Neural crest cell (in vitro differentiated cells): ENCODE results near the gene NLGN4X. TPM values are rescaled to one million over a fixed set of nuclear protein-coding genes. Genes with fewer than 3 reads are reported as not detected.

ENCODE experiments used
- DNase-seq: peaks from one replicate; pipeline ENCODE4 v3.0.0; 2021; ENCODE audit warnings: low read depth, mixed read lengths, low spot score
- H3K27ac Mint-ChIP-seq: one replicate; pipeline ENCODE4 v1.8.0; 2021; ENCODE audit warnings: mild to moderate bottlenecking, mixed read lengths; ENCODE audit not compliant: unreplicated experiment
- H3K27me3 Mint-ChIP-seq: 2 replicates; pipeline ENCODE4 v1.8.0; 2021; ENCODE audit warnings: low read depth, mild to moderate bottlenecking, mixed read lengths
- H3K36me3 Mint-ChIP-seq: 2 replicates; pipeline ENCODE4 v1.8.0; 2021; ENCODE audit warnings: low read depth, mild to moderate bottlenecking, mixed read lengths
- H3K4me1 Mint-ChIP-seq: 2 replicates; pipeline ENCODE4 v1.8.0; 2021; ENCODE audit warnings: mixed read lengths
- H3K4me3 Mint-ChIP-seq: one replicate; pipeline ENCODE4 v1.8.0; 2021; ENCODE audit warnings: mild to moderate bottlenecking, mixed read lengths
- H3K9me3 Mint-ChIP-seq: 2 replicates; pipeline ENCODE4 v1.8.0; 2021; ENCODE audit warnings: mixed read lengths
- total RNA-seq: library from RNA; stranded (reverse); gene quantifications from 2 replicates; pipeline ENCODE4 v1.2.1, GENCODE V29; 2021
- TF ChIP-seq, protein P1 (sequence below): fragments of 200-600 bp; sonication (generic); conservative IDR thresholded peaks from 2 replicates; pipeline ENCODE4 v1.5.0; 2021; ENCODE audit warnings: antibody characterized with exemption, mild to moderate bottlenecking

NLGN4X gene
- total RNA-seq, 1 donor from 2014 or later, result 57.8 TPM

DNA sequence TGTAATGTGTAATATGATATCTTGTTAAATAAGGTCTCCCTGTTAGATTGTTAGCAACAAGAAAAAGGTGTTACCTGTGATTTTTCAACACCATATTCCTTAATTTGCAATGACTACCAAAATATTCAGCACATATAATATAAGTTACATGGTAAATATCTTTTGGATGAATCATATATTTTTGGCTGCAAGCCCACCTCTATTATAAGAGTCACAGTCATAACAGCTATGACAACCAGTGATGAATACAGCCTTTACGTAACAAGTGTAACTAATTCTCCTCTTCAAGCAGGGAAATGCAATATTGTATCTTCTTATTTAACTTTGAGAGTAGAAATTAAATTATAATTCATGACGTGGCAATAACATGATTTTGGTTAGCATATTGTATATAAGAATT is 187.0 kb downstream of the NLGN4X start:
- TF ChIP-seq, protein P1, sequence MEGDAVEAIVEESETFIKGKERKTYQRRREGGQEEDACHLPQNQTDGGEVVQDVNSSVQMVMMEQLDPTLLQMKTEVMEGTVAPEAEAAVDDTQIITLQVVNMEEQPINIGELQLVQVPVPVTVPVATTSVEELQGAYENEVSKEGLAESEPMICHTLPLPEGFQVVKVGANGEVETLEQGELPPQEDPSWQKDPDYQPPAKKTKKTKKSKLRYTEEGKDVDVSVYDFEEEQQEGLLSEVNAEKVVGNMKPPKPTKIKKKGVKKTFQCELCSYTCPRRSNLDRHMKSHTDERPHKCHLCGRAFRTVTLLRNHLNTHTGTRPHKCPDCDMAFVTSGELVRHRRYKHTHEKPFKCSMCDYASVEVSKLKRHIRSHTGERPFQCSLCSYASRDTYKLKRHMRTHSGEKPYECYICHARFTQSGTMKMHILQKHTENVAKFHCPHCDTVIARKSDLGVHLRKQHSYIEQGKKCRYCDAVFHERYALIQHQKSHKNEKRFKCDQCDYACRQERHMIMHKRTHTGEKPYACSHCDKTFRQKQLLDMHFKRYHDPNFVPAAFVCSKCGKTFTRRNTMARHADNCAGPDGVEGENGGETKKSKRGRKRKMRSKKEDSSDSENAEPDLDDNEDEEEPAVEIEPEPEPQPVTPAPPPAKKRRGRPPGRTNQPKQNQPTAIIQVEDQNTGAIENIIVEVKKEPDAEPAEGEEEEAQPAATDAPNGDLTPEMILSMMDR, result no peak
- Mint-ChIP-seq H3K4me3 (no peak overlapping the region), H3K9me3 (peaks cover 9% of the 10 kb centered on the region)

DNA sequence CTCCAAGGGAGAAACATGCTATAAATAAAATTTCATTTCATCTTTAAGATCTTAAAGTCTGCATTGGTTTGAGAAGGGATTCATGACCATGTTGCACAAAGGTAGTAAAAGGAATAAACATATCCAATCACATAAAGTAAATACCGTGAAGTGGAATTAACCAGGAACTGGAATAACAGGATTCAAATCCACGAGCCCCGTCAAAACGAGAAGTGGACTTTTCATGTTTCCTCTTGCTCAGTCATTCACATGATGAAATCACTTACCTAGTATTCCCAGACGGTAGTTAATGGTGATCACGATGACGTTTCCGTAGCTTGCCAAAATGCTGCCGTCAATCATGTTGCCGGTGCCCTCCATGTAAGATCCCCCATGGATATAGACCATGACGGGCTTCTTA is 199.7 kb downstream of the NLGN4X start:
- peaks cover 55% of the 10 kb centered on the region for H3K4me1 Mint-ChIP-seq
- H3K27ac Mint-ChIP-seq, result no peak overlapping the region

More for the DNA sequence above, 187.0 kb downstream of the NLGN4X start:
- H3K27me3 Mint-ChIP-seq, result no peaks in the 10 kb centered on the region
- peaks cover 10% of the 10 kb centered on the region for H3K4me1 Mint-ChIP-seq
- H3K27ac Mint-ChIP-seq, result no peak overlapping the region
- H3K36me3 Mint-ChIP-seq, result peaks cover 17% of the 10 kb centered on the region
- no peak for DNase-seq

DNA sequence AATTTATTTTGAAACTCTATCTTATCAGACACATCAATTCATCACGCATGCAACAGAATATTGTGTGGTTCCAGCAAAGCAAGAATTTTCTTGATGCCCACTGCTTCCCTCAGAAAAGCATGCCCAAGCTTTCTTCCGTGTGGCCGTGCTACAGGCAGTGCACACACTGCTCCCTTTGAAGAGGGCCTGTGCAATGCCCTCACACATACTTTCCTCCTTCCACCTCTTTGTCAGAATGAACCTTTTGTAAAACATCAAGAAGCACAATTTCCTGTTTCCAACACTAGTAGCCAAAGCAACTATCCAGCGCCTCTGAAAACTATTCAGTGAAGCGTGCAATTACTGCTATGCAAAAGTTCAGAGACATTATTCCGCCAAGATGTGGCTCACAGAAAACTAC is 201.7 kb downstream of the NLGN4X start:
- DNase-seq, result peak; percentile 14
- Mint-ChIP-seq H3K36me3 (peaks cover 15% of the 10 kb centered on the region), H3K4me1 (peaks cover 48% of the 10 kb centered on the region), H3K27ac (peak overlapping the region; percentile 75), H3K27me3 (no peaks in the 10 kb centered on the region), H3K9me3 (peaks cover 2% of the 10 kb centered on the region), H3K4me3 (peak overlapping the region; percentile 75)
- TF ChIP-seq, protein P1, result no peak

More for the DNA sequence above, 199.7 kb downstream of the NLGN4X start:
- Mint-ChIP-seq H3K27me3 (no peaks in the 10 kb centered on the region), H3K4me3 (peak overlapping the region; percentile 22), H3K36me3 (peaks cover 8% of the 10 kb centered on the region), H3K9me3 (peaks cover 5% of the 10 kb centered on the region)
- TF ChIP-seq, protein P1, result no peak
- no peak for DNase-seq

DNA sequence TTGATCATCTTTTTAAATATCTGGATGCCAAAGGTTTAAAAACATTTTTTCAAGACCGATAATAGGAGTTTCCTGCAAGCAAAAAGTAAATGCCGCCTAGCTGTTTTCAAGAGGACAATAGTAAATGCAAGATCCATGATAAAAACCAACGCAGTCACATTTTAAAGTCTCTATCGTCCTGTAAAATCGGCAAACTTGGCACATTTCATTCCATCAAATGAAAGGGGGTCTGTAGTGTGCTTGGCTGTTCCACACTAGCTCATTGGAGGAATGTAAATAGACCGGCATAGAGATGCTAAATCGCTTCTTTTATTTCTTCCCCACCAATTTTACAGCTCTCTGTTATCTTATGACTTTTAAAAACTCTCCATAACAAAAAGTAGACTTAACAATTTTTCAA is 202.2 kb downstream of the NLGN4X start:
- H3K27me3 Mint-ChIP-seq, result no peaks in the 10 kb centered on the region
- no peak for DNase-seq
- peaks cover 48% of the 10 kb centered on the region for H3K4me1 Mint-ChIP-seq
- TF ChIP-seq, protein P1, result no peak
- peaks cover 2% of the 10 kb centered on the region for H3K9me3 Mint-ChIP-seq
- peak overlapping the region; percentile 75 for H3K4me3 Mint-ChIP-seq
- peak overlapping the region; percentile 75 for H3K27ac Mint-ChIP-seq
- peaks cover 15% of the 10 kb centered on the region for H3K36me3 Mint-ChIP-seq

DNA sequence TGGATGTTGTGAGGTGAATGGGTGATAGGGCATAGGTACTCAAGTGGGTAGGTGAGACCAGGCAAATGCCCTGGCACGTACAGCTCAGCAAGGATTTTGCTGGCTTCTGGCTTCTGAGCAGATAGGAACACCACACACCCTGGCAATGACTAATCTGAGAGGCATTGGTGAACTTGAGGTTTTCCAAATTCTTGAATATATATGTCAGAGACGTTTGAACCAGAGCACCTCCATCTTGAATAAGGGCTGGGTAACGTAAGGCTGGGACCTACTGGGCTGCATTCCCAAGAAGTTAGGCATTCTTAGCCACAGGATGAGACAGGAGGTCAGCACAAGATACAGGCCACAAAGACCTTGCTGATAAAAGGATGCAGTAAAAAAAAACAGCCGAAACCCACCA is 204.5 kb downstream of the NLGN4X start:
- no peak overlapping the region for H3K27ac Mint-ChIP-seq
- H3K4me3 Mint-ChIP-seq, result no peak overlapping the region
- TF ChIP-seq, protein P1, result no peak
- H3K4me1 Mint-ChIP-seq, result peaks cover 44% of the 10 kb centered on the region
- peaks cover under 1% of the 10 kb centered on the region for H3K9me3 Mint-ChIP-seq
- no peak for DNase-seq
- H3K27me3 Mint-ChIP-seq, result no peaks in the 10 kb centered on the region
- H3K36me3 Mint-ChIP-seq, result peaks cover 14% of the 10 kb centered on the region
